Measurements from ENCODE around the gene ADGRD1.
"Not testable (repeated sequence)": the region's sequence is repeated elsewhere in the genome, so short reads cannot be mapped to it uniquely, and the experiment has no call there.

The ADGRD1 gene

DNA sequence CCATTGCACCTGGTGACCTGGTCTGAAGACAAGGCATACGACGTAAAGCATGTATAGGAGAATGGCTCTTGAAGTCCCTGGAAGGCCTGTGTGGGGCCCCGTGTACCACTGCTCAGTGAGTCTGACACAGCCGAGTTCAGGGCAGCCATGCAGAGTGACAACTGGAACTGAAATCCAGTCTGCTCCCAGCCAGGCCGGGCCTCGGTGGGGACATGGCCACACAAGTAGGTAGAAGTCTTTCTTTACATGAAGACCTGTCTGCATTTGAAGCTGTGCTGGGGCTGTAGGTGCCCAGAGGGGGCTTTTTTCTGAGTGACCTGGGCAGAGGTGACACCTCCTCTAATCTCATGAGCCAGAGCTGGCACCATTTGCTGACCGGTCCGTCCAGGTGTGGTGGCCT, 35.7 kb downstream of the ADGRD1 start:
- no peak for DNase-seq

DNA sequence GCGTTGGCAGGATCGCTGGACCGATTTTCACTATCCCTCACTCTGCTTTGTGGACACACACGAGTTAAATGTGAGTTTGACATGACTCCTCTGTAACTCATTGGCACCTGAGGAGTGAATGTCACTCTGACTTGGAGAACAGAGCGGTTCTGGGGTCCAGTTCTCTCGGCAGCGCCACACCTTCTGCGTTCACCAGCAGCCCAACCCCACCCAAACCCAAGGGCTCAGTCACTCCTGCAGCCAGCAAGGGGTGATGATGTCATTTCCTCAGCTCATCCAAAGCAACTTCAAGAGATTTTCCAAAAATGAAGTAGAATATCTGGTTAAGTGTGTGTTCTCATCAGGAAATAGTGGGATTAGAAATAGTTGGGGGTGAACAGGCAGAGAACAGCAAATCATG, 36.3 kb downstream of the ADGRD1 start:
- DNase-seq = no peak

DNA sequence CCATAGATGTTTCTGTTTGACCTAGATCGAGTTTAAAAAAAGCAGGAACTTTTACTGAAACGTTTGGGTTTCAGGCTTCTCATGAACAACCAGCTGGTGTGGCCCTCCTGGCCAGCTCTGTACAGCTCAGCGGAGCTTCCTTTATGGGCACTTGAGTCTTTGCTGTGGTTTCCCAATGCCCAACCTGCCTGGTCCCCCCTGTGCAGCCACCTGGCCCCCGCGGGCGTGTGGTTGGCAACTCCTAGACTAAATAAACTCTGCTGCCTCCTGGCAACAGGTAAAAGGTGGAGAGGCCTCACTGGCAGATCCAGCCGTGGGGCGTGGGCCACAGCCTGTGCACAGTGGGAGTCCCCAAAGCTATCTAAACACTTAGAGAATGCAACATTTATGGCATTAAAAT, 38.7 kb downstream of the ADGRD1 start:
- DNase-seq = no peak

DNA sequence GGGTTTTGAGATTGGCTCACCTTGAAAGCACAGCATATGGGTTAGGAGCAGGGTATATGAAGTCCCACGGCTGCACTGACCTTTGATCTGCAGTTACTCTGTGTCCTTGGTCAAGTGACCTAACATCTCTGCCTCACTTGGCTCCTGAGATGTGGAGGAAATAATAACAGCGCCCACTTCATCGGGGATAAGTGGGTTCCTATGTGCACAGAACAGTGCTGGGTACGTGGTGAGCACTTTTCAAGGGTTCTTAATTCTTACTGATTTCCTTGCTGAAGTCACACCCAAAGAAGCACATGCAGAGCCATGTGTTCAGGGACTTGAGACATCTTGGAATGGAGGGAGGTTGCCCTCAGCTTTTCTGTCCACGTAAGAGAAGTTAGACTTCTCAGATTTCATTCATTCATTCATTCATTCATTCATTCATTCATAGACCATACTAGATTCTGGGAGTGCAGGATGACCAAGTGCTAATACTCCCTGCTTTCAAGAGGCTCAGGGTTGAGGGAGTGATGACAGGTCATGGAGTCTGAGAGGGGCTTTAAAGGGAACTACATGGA, 39.4 kb downstream of the ADGRD1 start:
- DNase-seq = no peak

DNA sequence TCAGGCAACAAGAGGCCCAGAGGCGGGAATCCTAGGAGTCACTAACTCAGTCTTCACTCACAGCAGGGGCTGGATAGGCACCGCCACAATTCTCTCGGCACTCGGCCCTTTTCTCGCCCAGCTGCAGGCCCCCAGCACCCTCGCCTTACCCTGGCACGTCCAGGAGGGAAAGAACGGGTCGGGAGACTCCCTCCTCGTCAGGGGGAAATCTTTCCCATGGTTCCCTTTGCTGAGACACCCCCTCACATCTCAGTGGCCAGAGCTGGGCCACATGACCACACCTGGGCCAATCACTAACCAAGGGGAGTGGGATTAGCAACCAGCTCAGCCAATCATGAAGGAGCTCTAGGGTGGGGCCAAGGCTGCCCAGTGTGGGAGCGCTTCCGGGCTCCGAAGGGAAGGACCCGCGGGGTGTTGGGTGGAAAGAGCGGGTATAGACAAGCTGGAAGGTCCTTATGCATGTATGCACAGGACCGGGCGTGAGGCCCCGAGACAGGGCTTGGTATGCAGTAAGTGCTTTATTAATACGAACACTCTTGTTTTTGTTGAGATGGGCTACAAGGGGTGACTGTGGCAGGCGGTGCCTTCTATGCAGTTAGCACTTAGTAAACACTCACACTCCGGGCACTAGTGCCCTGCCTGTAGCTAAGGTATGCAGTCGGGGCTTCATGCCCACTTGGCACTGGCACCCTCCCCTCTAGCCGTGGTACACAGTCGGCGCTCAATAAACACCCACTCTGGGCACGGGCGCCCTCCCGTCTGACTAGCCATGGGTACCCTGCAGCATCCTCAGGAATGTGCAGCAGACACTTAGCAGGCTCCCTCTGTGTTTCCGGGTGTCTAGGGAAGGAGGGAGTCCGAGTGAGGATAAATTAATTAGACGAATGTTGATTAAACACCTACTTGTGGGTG, 40.3 kb downstream of the ADGRD1 start:
- no peak for DNase-seq

DNA sequence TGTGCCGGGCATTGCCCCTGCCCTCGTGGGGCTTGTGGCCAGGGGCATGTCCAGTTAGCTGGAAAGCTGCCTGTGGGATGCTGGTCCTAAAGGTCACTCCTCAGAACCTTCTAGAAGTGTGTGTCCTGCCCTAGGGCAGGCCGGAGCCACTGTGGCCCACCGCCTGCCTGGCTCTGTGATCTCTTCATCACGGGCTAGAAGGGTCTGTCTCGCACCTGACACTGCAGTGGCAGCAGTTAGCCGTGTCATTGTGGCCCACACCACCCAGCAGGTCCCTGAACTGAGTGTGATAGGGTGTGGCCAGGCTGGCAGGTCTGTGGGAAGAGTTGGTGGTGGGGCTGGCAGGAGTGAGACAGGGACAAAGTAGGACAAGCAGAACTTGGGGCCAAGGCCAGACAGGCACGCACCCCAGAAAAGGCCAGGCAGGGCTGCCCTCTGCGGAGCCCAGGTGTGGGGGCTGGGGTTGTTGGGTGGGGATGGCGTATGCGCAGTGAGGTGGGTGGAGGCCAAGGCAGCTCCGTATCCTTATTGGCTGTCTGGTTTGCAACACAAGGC, 41.2 kb downstream of the ADGRD1 start:
- DNase-seq = no peak

DNA sequence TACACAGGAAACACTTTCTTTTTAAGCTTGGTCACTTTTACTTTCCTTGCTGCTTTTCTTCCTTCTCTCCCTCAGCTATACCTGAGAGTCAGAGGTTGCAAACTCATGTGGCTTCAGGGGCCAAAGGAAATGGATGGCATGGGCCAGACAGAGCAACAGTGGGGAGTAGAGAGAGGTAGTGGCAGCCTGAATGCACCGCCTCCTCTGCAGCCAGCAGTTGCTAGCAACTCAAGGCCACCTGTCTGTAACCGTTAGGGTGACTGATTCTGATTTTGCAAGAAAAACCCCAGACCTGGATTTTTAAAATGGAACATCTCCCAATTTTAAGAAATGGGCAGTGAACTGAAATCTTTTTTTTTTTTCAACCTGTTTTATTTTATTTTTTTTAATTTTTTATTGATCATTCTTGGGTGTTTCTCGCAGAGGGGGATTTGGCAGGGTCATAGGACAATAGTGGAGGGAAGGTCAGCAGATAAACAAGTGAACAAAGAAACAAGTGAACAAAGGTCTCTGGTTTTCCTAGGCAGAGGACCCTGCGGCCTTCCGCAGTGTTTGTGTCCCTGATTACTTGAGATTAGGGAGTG, 41.8 kb downstream of the ADGRD1 start:
- not testable (repeated sequence) for DNase-seq

DNA sequence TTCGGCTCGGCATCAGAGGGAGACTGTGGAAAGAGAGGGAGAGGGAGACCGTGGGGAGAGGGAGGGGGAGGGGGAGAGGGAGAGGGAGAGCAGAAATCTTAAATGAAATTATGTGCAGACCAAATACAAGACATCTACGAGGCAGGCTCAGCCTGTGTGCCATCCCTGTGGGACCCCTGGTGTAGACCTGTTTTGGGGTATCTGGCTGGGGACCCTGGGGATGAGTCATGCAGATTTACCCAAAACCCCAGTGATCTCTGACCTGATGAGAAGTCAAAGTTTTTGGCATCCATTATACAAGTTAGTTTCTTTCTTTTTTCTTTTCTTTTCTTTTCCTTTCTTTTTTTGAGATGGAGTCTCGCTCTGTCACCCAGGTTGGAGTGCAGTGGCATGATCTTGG, 44.4 kb downstream of the ADGRD1 start:
- DNase-seq = no peak

DNA sequence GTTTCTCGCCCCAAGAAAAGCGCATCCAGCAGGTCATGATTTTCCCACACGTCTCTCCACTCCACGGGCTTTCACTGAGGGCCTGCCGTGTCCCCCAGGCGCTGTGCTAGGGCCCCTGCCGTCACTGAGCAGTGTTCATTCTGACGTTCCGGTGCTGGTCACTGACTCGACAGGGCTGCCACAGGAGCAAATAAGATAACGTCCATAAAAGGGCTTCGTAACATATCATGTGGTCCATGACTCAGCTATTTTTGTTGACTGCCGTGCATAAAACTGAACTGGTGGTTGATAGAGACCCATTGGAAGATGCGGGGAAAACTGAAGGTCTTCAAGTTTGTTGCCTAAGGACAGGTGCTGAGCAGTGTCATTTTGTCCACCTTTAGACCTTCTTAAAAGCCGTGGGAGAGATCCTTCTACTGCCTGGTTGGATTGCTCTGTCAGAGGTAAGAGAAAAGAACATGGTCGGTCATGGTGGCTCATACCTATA, 46.3 kb downstream of the ADGRD1 start:
- no peak for DNase-seq

DNA sequence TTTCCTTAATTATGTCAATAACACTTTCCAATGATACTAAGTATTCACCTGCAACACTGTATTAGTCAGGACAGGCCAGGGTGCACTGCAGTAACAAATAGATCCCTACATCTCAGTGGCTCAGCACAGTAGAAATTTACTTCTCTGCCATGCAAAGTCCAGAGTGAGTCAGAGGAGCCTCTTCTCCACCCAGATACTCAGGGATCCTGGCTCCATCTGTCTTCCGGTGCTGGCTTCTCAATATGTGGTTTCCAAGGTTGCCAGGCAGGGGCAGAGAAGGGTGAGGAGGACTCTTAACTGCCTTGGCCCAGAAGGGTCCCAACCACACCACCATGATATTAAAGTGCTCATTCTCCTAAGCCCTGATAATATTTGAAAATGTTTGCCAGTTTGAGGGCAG, 47.8 kb downstream of the ADGRD1 start:
- DNase-seq = no peak

DNA sequence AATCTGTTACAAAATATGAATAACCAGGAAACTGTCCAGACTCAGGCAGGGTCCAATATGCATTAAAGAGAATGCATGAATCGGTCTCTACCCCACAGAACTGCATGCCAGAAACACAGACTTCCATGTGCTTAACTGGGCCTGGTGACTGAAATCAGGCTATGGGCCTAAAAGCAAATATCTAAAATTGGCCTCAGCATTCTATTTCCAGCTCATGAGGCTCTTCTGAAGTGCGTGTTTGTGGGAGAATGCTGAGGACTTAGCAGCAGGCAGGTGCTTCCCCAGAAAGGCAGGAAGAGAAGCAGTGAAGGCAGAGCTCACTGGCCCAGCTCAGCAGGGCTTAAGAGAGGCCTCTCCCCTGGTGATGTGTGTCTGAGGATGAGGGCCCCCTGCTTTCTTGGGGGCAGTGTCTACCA, 48.5 kb downstream of the ADGRD1 start:
- no peak for DNase-seq

DNA sequence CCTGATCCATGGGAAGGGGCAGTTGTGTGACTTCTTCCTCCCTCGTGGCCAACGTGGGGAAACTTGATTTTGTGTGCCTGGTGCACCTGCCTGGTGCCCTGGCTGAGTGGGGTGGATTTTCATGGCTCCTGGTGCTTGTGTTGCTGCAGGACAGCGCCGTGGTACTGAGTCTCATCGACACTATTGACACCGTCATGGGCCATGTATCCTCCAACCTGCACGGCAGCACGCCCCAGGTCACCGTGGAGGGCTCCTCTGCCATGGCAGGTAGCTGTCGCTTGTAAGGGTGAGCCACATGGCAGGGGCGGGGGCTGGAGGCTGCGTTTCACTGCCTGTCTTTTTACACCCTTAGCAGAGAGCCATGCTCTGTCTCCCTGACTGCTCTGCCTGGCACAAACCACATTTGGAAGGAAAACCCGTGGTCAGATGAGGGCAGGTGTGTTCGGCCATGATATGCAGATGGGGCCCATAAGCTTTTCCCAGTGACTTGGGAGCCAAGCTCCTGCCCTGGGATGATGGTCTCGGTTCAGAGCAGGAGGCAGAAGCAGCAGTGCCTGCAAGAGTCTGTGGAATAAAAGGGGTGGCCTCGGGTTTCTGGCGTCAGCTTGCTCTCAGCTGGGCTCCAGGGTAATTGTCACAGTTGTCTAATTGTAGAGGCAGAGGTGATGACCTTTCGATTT, 49.5 kb downstream of the ADGRD1 start:
- no peak for DNase-seq

DNA sequence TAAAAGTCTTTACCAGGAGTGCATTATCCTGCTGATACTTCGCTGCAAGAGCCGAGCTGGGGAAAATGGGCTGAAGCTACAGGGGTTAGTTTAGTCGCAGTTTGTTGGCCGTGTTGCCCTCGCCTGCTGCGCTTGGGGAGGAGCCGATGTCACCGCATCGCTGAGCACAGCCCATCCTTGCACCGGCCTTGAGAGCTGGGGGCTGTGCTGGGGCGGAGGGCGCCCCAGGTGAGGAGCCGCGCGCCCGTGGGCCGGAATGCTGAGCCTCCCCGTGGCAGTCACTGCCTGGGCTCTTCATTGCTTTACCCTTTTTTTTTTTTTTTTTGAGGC, 50.0 kb downstream of the ADGRD1 start:
- no peak for DNase-seq

DNA sequence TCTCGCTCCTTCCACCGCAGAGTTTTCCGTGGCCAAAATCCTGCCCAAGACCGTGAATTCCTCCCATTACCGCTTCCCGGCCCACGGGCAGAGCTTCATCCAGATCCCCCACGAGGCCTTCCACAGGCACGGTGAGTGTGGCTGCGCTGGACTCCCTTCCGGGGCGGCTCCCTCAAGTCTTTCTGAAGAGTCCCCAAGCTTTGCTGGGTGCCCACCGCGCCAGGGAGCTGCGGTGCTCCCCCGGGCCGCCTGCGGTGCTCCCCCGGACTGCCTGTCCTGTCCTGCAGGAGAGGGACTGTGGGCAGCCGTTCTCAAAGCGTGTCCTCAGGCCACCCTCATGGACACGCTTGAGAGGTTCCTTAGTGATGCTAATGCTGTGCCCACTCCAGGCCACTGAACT, 50.5 kb downstream of the ADGRD1 start:
- no peak for DNase-seq

DNA sequence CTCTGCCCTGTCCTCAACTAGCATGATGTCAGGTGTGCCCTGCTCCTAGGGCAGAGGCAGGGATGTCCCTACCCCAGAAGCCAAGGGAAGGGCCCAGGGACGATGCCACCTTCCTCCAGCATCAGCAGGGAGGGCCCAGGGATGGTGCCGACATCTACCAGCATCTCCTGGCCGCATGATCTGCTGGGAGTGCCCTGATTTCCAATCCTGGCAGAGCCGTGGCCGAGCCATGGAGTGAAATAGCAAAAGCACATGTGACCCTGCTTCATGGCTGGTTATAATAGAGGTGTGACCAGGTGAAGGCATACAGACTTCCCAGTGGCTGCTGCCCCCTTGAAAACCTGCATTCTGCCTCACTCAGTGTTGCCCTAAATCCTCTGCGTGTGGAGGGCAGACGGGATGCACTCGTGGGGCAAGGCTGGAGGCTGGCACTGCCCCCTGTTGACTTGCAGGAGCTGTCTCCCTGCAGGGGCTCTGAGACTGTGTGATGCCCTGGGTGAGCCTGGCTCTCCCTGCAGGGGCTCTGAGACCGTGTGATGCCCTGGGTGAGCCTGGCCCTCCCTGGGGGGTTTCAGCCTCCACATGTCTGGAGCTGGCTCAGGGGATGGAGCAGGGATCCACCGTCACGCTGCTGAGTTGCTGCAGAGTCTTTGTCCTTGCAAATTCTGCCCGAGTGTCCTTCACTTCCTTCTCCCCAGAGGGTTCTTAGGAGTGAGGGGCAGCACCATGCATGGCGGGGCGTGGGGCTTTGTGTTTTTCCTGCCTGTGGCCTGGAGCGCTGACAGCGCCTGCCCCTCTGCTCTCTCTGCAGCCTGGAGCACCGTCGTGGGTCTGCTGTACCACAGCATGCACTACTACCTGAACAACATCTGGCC, 51.7 kb downstream of the ADGRD1 start:
- DNase-seq = no peak

DNA sequence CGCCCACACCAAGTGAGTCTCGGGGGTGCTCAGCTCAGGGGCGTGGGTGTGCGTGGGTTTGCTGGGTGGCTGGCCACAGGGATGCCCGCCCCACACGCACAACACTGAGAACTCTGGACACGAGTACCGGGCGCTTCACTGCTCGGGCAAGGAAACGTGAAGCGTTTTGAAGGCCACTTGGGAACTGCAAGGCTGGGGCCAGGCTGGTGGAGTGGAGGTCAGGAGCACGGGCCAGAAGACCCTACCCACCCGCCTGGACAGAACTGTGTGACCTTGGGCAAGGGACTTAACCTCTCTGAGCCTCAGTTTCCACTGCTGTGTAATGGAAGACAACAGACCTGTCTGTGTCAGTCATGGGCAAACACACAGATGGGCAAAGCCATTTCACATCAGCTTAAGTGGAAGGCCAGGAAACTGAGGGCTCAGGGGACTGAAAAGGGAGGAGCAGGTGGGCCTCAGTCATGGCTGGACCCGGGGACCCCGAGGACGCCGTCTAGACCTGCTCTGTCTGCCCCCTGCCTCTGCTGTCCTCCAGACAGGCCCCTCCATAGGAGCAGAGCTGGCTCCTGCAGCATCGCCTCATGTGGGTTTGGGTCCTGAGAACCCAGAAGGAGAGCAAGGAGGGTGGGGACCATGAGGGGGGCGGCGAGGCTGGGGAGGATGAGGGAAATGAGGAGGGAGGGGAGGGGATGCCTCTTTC, 52.5 kb downstream of the ADGRD1 start:
- no peak for DNase-seq

DNA sequence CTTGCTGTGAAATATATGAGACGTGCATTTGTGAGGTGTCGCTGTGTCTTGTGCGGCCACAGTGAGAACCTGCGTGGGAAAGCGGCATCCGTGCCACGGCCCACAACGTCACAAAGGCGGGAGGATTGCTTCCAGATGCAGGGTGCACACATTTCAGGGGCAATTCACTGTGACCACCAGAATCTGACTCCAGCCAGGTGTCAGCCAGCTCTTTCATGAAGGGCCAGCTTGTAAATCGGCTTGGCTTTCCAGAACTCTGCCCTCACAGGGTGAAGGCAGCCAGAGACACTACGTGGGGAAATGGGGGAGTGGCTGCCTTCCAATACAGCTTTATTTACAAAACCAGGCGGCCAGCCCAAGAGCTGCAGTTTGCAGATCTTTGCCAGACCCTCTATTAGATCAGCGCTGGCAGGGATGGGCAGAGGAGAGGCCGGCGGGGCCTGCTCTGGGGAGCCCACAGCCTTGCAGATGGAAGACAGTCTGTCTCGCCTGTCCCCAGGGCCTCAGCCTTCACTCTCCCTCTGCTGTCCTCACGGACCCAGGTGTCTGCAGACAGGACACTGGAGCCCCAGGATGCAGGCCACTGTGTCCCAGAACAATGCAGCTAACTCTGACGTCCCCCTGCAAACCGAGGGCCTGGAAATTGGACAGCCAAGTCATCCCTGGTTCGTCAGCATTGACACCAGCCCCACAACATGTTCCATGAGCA, 53.5 kb downstream of the ADGRD1 start:
- DNase-seq = no peak

DNA sequence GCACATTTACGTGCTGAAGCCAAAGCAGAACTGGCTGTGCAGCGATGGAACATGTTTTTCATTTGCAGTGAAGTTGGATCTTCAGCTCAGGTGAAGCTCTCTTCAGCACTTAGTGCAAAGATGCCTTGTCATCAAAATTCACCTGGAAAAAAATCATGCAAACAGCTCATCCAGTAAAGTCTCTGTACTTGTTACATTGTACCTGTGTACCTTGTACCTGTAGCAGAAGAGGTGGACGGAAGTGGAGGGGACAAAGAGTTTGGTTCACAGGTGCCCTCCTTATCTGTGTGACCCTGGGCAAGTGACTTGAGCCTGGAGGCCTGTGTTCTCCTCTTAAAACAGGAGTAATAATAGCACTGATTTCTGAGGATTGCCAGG, 54.0 kb downstream of the ADGRD1 start:
- no peak for DNase-seq

DNA sequence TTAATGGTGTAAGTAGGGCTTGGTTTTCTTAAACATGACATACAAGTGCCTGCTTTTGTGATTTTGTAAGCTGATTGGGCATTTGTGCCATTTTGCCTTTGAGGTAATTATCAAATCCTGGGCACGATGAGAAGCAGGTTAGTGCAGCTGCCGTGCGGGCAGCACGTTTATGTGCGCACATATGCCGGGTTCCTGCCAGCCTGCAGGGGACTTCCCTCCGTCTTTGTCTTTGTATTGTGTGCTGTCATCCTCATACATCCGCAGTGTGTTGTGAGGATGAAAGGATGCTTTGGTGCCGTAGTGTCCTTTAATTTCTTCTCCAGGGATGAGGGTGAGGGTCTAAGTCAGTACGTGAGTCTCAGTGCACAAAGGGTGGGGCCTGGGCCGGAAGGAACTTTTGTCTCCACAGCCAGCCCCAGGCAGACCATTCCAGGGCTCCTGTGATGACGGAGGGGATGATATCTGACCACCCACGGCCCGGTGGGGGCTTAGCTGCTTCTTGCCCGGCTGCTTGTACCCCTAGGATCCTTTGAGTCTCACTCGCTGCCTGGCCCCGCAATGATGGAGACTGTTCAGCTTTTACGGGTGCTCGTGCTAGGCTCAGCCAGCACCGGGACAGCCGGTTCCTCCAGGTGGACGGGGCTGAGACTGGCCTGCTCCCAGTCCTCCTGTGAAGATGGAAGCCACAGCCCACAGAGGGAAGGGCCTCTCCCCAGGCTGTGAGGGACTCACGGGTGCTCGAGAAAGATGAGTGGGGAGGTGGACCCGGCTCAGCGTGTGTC, 54.6 kb downstream of the ADGRD1 start:
- DNase-seq = no peak

DNA sequence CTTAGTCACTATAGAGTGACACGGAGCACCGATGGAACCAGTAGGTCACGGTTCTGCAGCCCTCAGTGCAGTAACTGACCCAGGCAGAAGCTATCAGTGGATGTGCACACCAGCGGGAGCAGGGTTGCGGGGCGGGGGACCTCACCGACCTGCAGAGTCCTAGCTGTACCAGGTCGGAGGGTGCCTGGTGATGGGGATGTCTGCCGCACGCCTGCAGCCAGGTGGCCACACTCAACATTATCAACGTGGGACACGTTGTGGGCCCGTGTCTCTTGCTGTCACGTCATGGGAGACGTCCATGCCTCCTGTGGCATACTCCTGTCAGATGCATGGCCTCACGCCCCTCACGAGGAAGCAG, 55.2 kb downstream of the ADGRD1 start:
- DNase-seq = no peak

Data from NCI-H510A treated with DMSO at 0.1 percent for 48 hours (cell line).